HepG2 (cell line): ENCODE measurements around the gene PLXNB2. TPM values are rescaled to one million over a fixed set of nuclear protein-coding genes. Genes with fewer than 3 reads are reported as not detected.

Experiments used
- CAMTA2 ChIP-seq: sonication (generic); formaldehyde crosslinking; IDR thresholded peaks from 2 replicates; pipeline ENCODE4 v1.4.0; 2020; ENCODE audit warnings: mild to moderate bottlenecking, missing genetic modification reagents, borderline replicate concordance
- CEBPG ChIP-seq: IDR thresholded peaks from 2 replicates; pipeline ENCODE4 v1.6.1; 2016
- CENPX ChIP-seq: sonication (generic); formaldehyde crosslinking; IDR thresholded peaks from 2 replicates; pipeline ENCODE4 v1.9.0; 2021; ENCODE audit warnings: mild to moderate bottlenecking, missing genetic modification reagents, moderate library complexity
- DR1 ChIP-seq: sonication (generic); formaldehyde crosslinking; IDR thresholded peaks from 2 replicates; pipeline ENCODE4 v1.8.0; 2021; ENCODE audit warnings: mild to moderate bottlenecking, missing genetic modification reagents, inconsistent platforms
- EEA1 ChIP-seq: sonication (generic); formaldehyde crosslinking; IDR thresholded peaks from 2 replicates; pipeline ENCODE4 v1.5.1; 2020; ENCODE audit warnings: mild to moderate bottlenecking, missing genetic modification reagents, borderline replicate concordance
- HDAC6 ChIP-seq: fragments of 200-600 bp; sonication (generic); IDR thresholded peaks from 2 replicates; pipeline ENCODE4 v1.7.0; 2017; ENCODE audit warnings: mild to moderate bottlenecking, antibody characterized with exemption, low read length, low read depth
- ISL2 ChIP-seq: sonication (generic); formaldehyde crosslinking; IDR thresholded peaks from 2 replicates; pipeline ENCODE4 v1.5.0; 2020; ENCODE audit warnings: missing genetic modification reagents
- MAFG ChIP-seq: sonication (generic); formaldehyde crosslinking; IDR thresholded peaks from 2 replicates; pipeline ENCODE4 v1.5.1; 2020; ENCODE audit warnings: mild to moderate bottlenecking, missing genetic modification reagents
- POLR2AphosphoS2 ChIP-seq: IDR thresholded peaks from 2 replicates; pipeline ENCODE4 v1.6.1; 2011; ENCODE audit warnings: low read depth, low read length, improper control_type of control experiment
- SPEN ChIP-seq: sonication (generic); formaldehyde crosslinking; IDR thresholded peaks from 2 replicates; pipeline ENCODE4 v1.5.1; 2020; ENCODE audit warnings: low read depth, mild to moderate bottlenecking, missing genetic modification reagents
- TGIF2 ChIP-seq: IDR thresholded peaks from 2 replicates; pipeline ENCODE4 v1.6.1; 2016; ENCODE audit warnings: control low read depth, missing compliant biosample characterization
- XBP1 ChIP-seq: sonication (generic); formaldehyde crosslinking; IDR thresholded peaks from 2 replicates; pipeline ENCODE4 v1.5.0; 2020; ENCODE audit warnings: missing genetic modification reagents
- ZNF34 ChIP-seq: sonication (generic); formaldehyde crosslinking; IDR thresholded peaks from 2 replicates; pipeline ENCODE4 v1.4.0; 2020; ENCODE audit warnings: mild to moderate bottlenecking, missing genetic modification reagents, borderline replicate concordance
- ZNF431 ChIP-seq: sonication (generic); formaldehyde crosslinking; IDR thresholded peaks from 2 replicates; pipeline ENCODE4 v1.9.0; 2022; ENCODE audit warnings: missing genetic modification reagents, low read depth, mild to moderate bottlenecking, borderline replicate concordance
- ZNF496 ChIP-seq: sonication (generic); formaldehyde crosslinking; IDR thresholded peaks from 2 replicates; pipeline ENCODE4 v1.8.1; 2023; ENCODE audit warnings: mild to moderate bottlenecking, moderate library complexity, missing genetic modification reagents; ENCODE audit not compliant: insufficient replicate concordance
- ZNF780A ChIP-seq: sonication (generic); formaldehyde crosslinking; IDR thresholded peaks from 2 replicates; pipeline ENCODE4 v1.8.0; 2022; ENCODE audit warnings: mild to moderate bottlenecking, missing genetic modification reagents, moderate library complexity
- polyA plus RNA-seq, 8 experiments: library from polyadenylated mRNA; depleted of rRNA in 3 of 8; stranded (reverse) in 7 of 8; unstranded in 1 of 8; fragments of >200 nt; fragmentation: Illumina TruSeq in 4 of 8; extraction: Trizol in 4 of 8; gene quantifications; 2 replicates each; pipeline versions ENCODE4 v1.2.1 to v1.2.3, GENCODE V29; 2011 to 2016; ENCODE audit warnings: low read depth in 4 of 8, missing spikeins in 1 of 8, mixed read lengths in 1 of 8; ENCODE audit not compliant: insufficient read depth in 1 of 8
- total RNA-seq, 5 experiments: library from RNA; depleted of rRNA; stranded (reverse); fragments of >200 nt; fragmentation: Illumina TruSeq; extraction: Trizol; gene quantifications; 2 replicates each; pipeline ENCODE4 v1.2.3, GENCODE V29; 2016; ENCODE audit warnings: low read depth in 1 of 5
- TF ChIP-seq, protein P1 (sequence below): sonication (generic); formaldehyde crosslinking; IDR thresholded peaks from 2 replicates; pipeline ENCODE4 v1.4.0; 2020; ENCODE audit warnings: mild to moderate bottlenecking, missing genetic modification reagents
- TF ChIP-seq, protein P2 (sequence below): sonication (generic); formaldehyde crosslinking; IDR thresholded peaks from 2 replicates; pipeline ENCODE4 v1.5.0; 2020; ENCODE audit warnings: missing genetic modification reagents
- TF ChIP-seq, protein P3 (sequence below): sonication (generic); formaldehyde crosslinking; conservative IDR thresholded peaks from 2 replicates; pipeline ENCODE4 v1.5.0; 2020; ENCODE audit warnings: missing genetic modification reagents
- TF ChIP-seq, protein P4 (sequence below): sonication (generic); formaldehyde crosslinking; IDR thresholded peaks from 2 replicates; pipeline ENCODE4 v1.4.0; 2020; ENCODE audit warnings: missing genetic modification reagents, borderline replicate concordance
- TF ChIP-seq, protein P5 (sequence below): sonication (generic); formaldehyde crosslinking; IDR thresholded peaks from 2 replicates; pipeline ENCODE4 v1.4.0; 2020; ENCODE audit warnings: low read depth, mild to moderate bottlenecking, missing genetic modification reagents
- TF ChIP-seq, protein P6 (sequence below): IDR thresholded peaks from 2 replicates; pipeline ENCODE4 v1.6.1; 2016; ENCODE audit warnings: low read depth, borderline replicate concordance

PLXNB2 gene
- total and polyA plus RNA-seq, 2 of the 13 experiments (the other 11 are each of a cell fraction or from before 2014, with no cell fraction given), result 32.6 to 68.9 TPM

DNA sequence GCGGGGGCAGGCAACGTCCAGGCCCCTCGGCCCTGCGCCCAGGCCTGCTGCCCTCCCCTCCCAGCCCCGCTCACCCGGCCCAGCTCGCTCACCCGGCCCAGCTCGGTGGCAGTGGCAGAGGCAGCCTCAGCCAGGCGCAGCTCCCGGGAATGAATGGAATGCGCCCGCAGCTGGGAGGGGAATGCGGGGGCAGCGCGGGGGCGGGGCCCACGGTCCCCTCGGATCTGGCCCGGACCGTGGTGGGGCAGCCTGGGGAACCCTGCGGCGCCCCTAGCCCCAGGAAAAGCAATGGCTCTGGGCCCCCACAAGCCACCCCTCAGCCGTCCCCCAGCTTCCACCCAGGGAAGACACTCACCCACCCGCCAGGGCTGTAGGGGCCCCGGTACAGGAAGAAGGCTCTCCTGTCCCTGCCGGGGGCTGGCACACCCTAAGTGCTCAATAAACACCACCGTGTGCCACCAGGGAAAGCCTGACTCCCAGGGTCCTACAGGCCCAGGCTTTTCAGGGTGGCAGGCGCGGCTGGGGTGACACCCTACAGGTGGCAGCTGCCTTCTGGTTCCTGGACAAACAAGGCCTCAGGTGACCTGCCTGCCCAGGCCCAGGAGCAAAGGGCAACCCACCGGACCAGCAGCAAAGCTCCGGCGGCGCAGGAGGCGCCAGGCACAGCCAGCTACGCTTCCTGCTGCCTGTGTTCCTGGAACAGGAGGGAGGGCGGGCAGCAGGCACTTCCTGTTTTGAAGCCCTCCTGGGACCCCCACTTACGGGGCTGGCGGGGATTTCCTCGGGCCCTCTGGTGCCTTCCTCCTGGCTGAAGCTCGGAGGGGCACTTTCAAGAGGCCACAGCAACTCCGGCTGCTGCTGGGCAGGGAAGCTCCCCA lies 13.8 kb downstream of the PLXNB2 start (continued):
- TF ChIP-seq ZNF496 (CRISPR knock-in tag) (no peak), MAFG (CRISPR knock-in tag) (no peak; the same call in 1 of the 2 replicates), XBP1 (no peak), CEBPG (CRISPR knock-in tag) (peak; percentile 27; the same call in 1 of the 2 replicates), CENPX (CRISPR knock-in tag) (no peak), TGIF2 (CRISPR knock-in tag) (0 out of 2 replicates have a peak, but pooled peaks have one; percentile 70), ZNF780A (CRISPR knock-in tag) (no peak), ISL2 (CRISPR knock-in tag) (peak; percentile 74), DR1 (CRISPR knock-in tag) (no peak; the same call in 1 of the 2 replicates), HDAC6 (no peak), POLR2AphosphoS2 (no peak), ZNF431 (CRISPR knock-in tag) (peak; percentile 88), CAMTA2 (CRISPR knock-in tag) (no peak), SPEN (CRISPR knock-in tag) (peak; percentile 91), EEA1 (CRISPR knock-in tag) (no peak), ZNF34 (CRISPR knock-in tag) (no peak)
- TF ChIP-seq, protein P1, sequence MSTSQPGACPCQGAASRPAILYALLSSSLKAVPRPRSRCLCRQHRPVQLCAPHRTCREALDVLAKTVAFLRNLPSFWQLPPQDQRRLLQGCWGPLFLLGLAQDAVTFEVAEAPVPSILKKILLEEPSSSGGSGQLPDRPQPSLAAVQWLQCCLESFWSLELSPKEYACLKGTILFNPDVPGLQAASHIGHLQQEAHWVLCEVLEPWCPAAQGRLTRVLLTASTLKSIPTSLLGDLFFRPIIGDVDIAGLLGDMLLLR, result no peak
- TF ChIP-seq, protein P2, sequence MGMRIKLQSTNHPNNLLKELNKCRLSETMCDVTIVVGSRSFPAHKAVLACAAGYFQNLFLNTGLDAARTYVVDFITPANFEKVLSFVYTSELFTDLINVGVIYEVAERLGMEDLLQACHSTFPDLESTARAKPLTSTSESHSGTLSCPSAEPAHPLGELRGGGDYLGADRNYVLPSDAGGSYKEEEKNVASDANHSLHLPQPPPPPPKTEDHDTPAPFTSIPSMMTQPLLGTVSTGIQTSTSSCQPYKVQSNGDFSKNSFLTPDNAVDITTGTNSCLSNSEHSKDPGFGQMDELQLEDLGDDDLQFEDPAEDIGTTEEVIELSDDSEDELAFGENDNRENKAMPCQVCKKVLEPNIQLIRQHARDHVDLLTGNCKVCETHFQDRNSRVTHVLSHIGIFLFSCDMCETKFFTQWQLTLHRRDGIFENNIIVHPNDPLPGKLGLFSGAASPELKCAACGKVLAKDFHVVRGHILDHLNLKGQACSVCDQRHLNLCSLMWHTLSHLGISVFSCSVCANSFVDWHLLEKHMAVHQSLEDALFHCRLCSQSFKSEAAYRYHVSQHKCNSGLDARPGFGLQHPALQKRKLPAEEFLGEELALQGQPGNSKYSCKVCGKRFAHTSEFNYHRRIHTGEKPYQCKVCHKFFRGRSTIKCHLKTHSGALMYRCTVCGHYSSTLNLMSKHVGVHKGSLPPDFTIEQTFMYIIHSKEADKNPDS (CRISPR knock-in tag), result no peak; the same call in 1 of the 2 replicates
- TF ChIP-seq, protein P3, sequence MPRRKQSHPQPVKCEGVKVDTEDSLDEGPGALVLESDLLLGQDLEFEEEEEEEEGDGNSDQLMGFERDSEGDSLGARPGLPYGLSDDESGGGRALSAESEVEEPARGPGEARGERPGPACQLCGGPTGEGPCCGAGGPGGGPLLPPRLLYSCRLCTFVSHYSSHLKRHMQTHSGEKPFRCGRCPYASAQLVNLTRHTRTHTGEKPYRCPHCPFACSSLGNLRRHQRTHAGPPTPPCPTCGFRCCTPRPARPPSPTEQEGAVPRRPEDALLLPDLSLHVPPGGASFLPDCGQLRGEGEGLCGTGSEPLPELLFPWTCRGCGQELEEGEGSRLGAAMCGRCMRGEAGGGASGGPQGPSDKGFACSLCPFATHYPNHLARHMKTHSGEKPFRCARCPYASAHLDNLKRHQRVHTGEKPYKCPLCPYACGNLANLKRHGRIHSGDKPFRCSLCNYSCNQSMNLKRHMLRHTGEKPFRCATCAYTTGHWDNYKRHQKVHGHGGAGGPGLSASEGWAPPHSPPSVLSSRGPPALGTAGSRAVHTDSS (CRISPR knock-in tag), result no peak
- TF ChIP-seq, protein P4, sequence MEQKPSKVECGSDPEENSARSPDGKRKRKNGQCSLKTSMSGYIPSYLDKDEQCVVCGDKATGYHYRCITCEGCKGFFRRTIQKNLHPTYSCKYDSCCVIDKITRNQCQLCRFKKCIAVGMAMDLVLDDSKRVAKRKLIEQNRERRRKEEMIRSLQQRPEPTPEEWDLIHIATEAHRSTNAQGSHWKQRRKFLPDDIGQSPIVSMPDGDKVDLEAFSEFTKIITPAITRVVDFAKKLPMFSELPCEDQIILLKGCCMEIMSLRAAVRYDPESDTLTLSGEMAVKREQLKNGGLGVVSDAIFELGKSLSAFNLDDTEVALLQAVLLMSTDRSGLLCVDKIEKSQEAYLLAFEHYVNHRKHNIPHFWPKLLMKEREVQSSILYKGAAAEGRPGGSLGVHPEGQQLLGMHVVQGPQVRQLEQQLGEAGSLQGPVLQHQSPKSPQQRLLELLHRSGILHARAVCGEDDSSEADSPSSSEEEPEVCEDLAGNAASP (CRISPR knock-in tag), result peak; percentile 100
- TF ChIP-seq, protein P5, sequence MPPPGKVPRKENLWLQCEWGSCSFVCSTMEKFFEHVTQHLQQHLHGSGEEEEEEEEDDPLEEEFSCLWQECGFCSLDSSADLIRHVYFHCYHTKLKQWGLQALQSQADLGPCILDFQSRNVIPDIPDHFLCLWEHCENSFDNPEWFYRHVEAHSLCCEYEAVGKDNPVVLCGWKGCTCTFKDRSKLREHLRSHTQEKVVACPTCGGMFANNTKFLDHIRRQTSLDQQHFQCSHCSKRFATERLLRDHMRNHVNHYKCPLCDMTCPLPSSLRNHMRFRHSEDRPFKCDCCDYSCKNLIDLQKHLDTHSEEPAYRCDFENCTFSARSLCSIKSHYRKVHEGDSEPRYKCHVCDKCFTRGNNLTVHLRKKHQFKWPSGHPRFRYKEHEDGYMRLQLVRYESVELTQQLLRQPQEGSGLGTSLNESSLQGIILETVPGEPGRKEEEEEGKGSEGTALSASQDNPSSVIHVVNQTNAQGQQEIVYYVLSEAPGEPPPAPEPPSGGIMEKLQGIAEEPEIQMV (CRISPR knock-in tag), result peak; percentile 98
- TF ChIP-seq, protein P6, sequence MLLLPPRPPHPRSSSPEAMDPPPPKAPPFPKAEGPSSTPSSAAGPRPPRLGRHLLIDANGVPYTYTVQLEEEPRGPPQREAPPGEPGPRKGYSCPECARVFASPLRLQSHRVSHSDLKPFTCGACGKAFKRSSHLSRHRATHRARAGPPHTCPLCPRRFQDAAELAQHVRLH (CRISPR knock-in tag), result no peak; the same call in 1 of the 2 replicates
